GM12878 (cell line): Measurements from ENCODE around the gene CRY1. TPM values are rescaled to one million over a fixed set of nuclear protein-coding genes. Genes with fewer than 3 reads are reported as not detected.

Source experiments
- ATAC-seq: fragments of 200-7000 bp; cut with Tn5 transposase; 3 replicates; pipeline ENCODE4 v1.9.1; 2020; ENCODE audit warnings: mild to moderate bottlenecking, moderate library complexity
- BruUV-seq: library from RNA; stranded (reverse); fragments of 400-500 nt; replicated peaks from 2 replicates; lab custom pipeline; 2021; lab: Mats Ljungman, UMichigan
- CTCF ChIA-PET: fragments of 300-600 bp; sonication (Branson Sonifier 250); formaldehyde crosslinking; extraction: SDS; loops from one replicate; lab custom pipeline; 2021; ENCODE audit warnings: inconsistent platforms; lab: Yijun Ruan, JAX
- POLR2A ChIA-PET: fragments of 350-600 bp; formaldehyde crosslinking; extraction: SDS; loops from one replicate; lab custom pipeline; 2021; ENCODE audit warnings: inconsistent platforms; lab: Charles Lee
- RAD21 ChIA-PET: fragments of 300-600 bp; sonication (Branson Sonifier 250); formaldehyde crosslinking; loops from one replicate; lab custom pipeline; 2023; ENCODE audit warnings: antibody characterized with exemption; ENCODE audit not compliant: unreplicated experiment; lab: Charles Lee
- SMC1A ChIA-PET: fragments of 300-600 bp; sonication (Branson Sonifier 250); formaldehyde crosslinking; loops from one replicate; lab custom pipeline; 2023; ENCODE audit not compliant: unreplicated experiment, uncharacterized antibody; lab: Charles Lee
- DNase-seq: peaks from one replicate; pipeline ENCODE4 v3.0.0-alpha.2; 2011; ENCODE audit warnings: low read depth, low spot score
- FAIRE-seq: peaks from 3 replicates; lab custom pipeline; 2011; peaks lifted over from hg19 to GRCh38; lab: Jason Lieb, UNC
- H2AFZ ChIP-seq: 2 replicates; pipeline ENCODE4 v1.6.0; 2011; ENCODE audit warnings: low read depth, low read length, control low read depth; ENCODE audit not compliant: control insufficient read depth
- H3K27ac ChIP-seq: 2 replicates; pipeline ENCODE4 v1.5.1; 2011; ENCODE audit warnings: control low read depth; ENCODE audit not compliant: control insufficient read depth, insufficient read depth
- H3K27me3 ChIP-seq, 2 experiments: replicated peaks in 1 of 2; 2 replicates each; pipeline versions ENCODE4 v1.6.0 to v1.6.1; 2011; ENCODE audit warnings: low read length in 1 of 2; ENCODE audit not compliant: control insufficient read depth in 2 of 2, insufficient read depth in 2 of 2
- H3K36me3 ChIP-seq, 2 experiments: 2 replicates each; pipeline ENCODE4 v1.5.1; 2011; ENCODE audit warnings: low read length in 1 of 2; ENCODE audit not compliant: control insufficient read depth in 2 of 2, insufficient read depth in 2 of 2
- H3K4me1 ChIP-seq: 2 replicates; pipeline ENCODE4 v1.6.1; 2011; ENCODE audit warnings: mild to moderate bottlenecking, low read length, moderate library complexity, mixed read lengths; ENCODE audit not compliant: control insufficient read depth, insufficient read depth
- H3K4me2 ChIP-seq: 2 replicates; pipeline ENCODE4 v1.6.0; 2011; ENCODE audit warnings: control low read depth; ENCODE audit not compliant: control insufficient read depth, insufficient read depth
- H3K4me3 ChIP-seq: fragments of 200-600 bp; sonication (generic); 2 replicates; pipeline ENCODE4 v1.5.1; 2016
- H3K79me2 ChIP-seq: 2 replicates; pipeline ENCODE4 v1.6.0; 2011; ENCODE audit warnings: low read length; ENCODE audit not compliant: control insufficient read depth, insufficient read depth
- H3K9ac ChIP-seq: 2 replicates; pipeline ENCODE4 v1.8.0; 2011; ENCODE audit warnings: low read length, control low read depth, mixed read lengths; ENCODE audit not compliant: control insufficient read depth, insufficient read depth
- H3K9me3 ChIP-seq: replicated peaks from 3 replicates; pipeline ENCODE4 v1.5.1; 2011; ENCODE audit warnings: mild to moderate bottlenecking, low read length; ENCODE audit not compliant: control insufficient read depth, insufficient read depth
- H4K20me1 ChIP-seq: 2 replicates; pipeline ENCODE4 v1.6.0; 2011; ENCODE audit not compliant: control insufficient read depth, insufficient read depth
- BHLHE40 ChIP-seq, 2 experiments: fragments of 450-650 bp in 1 of 2; IDR thresholded peaks; 2 replicates each; pipeline ENCODE4 v1.6.1; 2011 to 2017; ENCODE audit warnings: low read depth in 2 of 2, borderline replicate concordance in 1 of 2, improper control_type of control experiment in 1 of 2, low read length in 1 of 2, mild to moderate bottlenecking in 1 of 2
- BMI1 ChIP-seq: fragments of 450-650 bp; IDR thresholded peaks from 2 replicates; pipeline ENCODE4 v1.6.1; 2016; ENCODE audit warnings: mild to moderate bottlenecking, moderate library complexity, borderline replicate concordance
- CREM ChIP-seq: IDR thresholded peaks from 2 replicates; pipeline ENCODE4 v1.6.1; 2014; ENCODE audit warnings: antibody characterized with exemption, low read depth
- FOXK2 ChIP-seq: fragments of 450-650 bp; IDR thresholded peaks from 2 replicates; pipeline ENCODE4 v1.6.1; 2017; ENCODE audit warnings: mild to moderate bottlenecking, moderate library complexity
- IKZF2 ChIP-seq, 2 experiments: fragments of 450-650 bp; IDR thresholded peaks; 2 replicates each; pipeline ENCODE4 v1.6.1; 2017; ENCODE audit warnings: mild to moderate bottlenecking in 2 of 2, moderate library complexity in 2 of 2
- IRF4 ChIP-seq: IDR thresholded peaks from 2 replicates; pipeline ENCODE4 v1.6.1; 2011; ENCODE audit warnings: low read depth, low read length
- MEF2B ChIP-seq: fragments of 450-650 bp; IDR thresholded peaks from 2 replicates; pipeline ENCODE4 v1.6.1; 2018; ENCODE audit warnings: mild to moderate bottlenecking, moderate library complexity; ENCODE audit not compliant: partially characterized antibody, poor library complexity, severe bottlenecking
- MYC ChIP-seq: IDR thresholded peaks from 2 replicates; pipeline ENCODE4 v1.6.1; 2011; ENCODE audit warnings: mild to moderate bottlenecking, low read length, moderate library complexity, inconsistent platforms; ENCODE audit not compliant: insufficient read depth, insufficient replicate concordance, insufficient read length, severe bottlenecking
- RB1 ChIP-seq: fragments of 450-650 bp; formaldehyde crosslinking; IDR thresholded peaks from 2 replicates; pipeline ENCODE4 v1.6.1; 2017; ENCODE audit warnings: mild to moderate bottlenecking, borderline replicate concordance
- SP1 ChIP-seq: IDR thresholded peaks from one replicate; pipeline ENCODE4 v1.6.1; 2011; ENCODE audit warnings: low read depth, low read length
- SREBF1 ChIP-seq: IDR thresholded peaks from 2 replicates; pipeline ENCODE4 v1.6.1; 2012; ENCODE audit warnings: mild to moderate bottlenecking, low read length
- TAF1 ChIP-seq: IDR thresholded peaks from 2 replicates; pipeline ENCODE4 v1.6.1; 2011; ENCODE audit warnings: mild to moderate bottlenecking, low read depth, low read length, borderline replicate concordance
- ZNF274 ChIP-seq: IDR thresholded peaks from one replicate; pipeline ENCODE4 v1.8.0; 2011; ENCODE audit not compliant: insufficient read length, insufficient read depth
- ZSCAN29 ChIP-seq: fragments of 450-650 bp; IDR thresholded peaks from 2 replicates; pipeline ENCODE4 v1.6.1; 2017; ENCODE audit warnings: mild to moderate bottlenecking, moderate library complexity
- WGBS: methylation state at CpG from one replicate; pipeline ENCODE4 v1.1.6; 2016; ENCODE audit warnings: low lambda C conversion rate; ENCODE audit not compliant: insufficient replicate concordance, insufficient coverage; ENCODE audit errors: missing lambda C conversion rate; 5-methylcytosine and 5-hydroxymethylcytosine counted together
- in situ Hi-C: fragments of 300-500 bp; cut with MboI; formaldehyde crosslinking; loops from 9 replicates; pipeline ENCODE4 v1.14.3; 2018; ENCODE audit warnings: mixed read lengths
- intact Hi-C: fragments of 100-400 bp; cut with micrococcal nuclease; formaldehyde crosslinking; loops from one replicate; pipeline ENCODE4 v1.14.2; 2022; ENCODE audit not compliant: unreplicated experiment
- polyA plus RNA-seq, 11 experiments: library from polyadenylated mRNA; depleted of rRNA in 4 of 11; unstranded in 6 of 11; stranded (reverse) in 5 of 11; fragments of >200 nt; fragmentation: Nextera tagmentation in 4 of 11; fragmentation: Illumina TruSeq in 1 of 11; extraction: Ambion mirVana in 4 of 11; extraction: Trizol in 1 of 11; gene quantifications; 1 replicate in 1 of 11; 2 replicates in 10 of 11; pipeline versions ENCODE4 v1.2.1 to v1.2.3, GENCODE V29; 2011 to 2016; ENCODE audit warnings: inconsistent platforms in 2 of 11, missing spikeins in 2 of 11, low read depth in 1 of 11
- total RNA-seq, 4 experiments: library from RNA; depleted of rRNA in 3 of 4; stranded (reverse); fragments of >200 nt in 3 of 4; fragmentation: Illumina TruSeq in 1 of 4; extraction: Trizol in 1 of 4; gene quantifications; 2 replicates each; pipeline versions ENCODE4 v1.2.1 to v1.2.3, GENCODE V29; 2013 to 2021
- TF ChIP-seq, protein P1 (sequence below): IDR thresholded peaks from 2 replicates; pipeline ENCODE4 v1.6.1; 2011; ENCODE audit warnings: borderline replicate concordance, low read depth, mild to moderate bottlenecking, moderate library complexity, mixed read lengths, low read length; ENCODE audit not compliant: insufficient read depth; ENCODE audit errors: extremely low read length
- TF ChIP-seq, protein P2 (sequence below): IDR thresholded peaks from 2 replicates; pipeline ENCODE4 v1.6.1; 2011; ENCODE audit warnings: low read depth, low read length, improper control_type of control experiment, borderline replicate concordance

CRY1 gene
- total and polyA plus RNA-seq, 10 of the 15 experiments (the other 5 are each of a cell fraction or from before 2014, with no cell fraction given), result 1.6 to 10.9 (median 5.4) TPM

DNA sequence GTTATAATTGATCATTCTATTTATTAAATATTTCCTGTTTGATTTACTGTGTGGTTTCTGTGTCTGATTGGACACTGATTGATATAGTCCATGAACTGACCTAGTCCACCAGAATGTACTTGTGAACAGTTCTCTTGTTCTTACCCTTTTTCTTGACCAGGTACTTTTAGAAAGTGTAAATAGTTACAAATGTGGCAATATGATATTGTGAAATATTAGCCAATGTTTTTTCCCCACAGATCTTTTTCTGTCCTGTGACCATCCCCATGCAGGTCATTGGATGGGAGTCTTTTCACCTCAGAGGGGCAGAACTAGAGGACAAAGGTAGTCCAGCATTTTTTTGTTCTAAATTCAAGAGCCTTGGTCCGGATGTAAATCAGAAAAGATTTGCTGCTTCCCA is 8.3 kb upstream of the CRY1 start:
- TF ChIP-seq CREM, result no peak
- no peak for TF ChIP-seq MYC
- no peak for TF ChIP-seq ZNF274
- TF ChIP-seq IKZF2 (IDR thresholded peaks at IDR 0.05), result no peak
- no peak for TF ChIP-seq BHLHE40 (IDR thresholded peaks at IDR 0.05; ENCODE audit: borderline replicate concordance in 1 of 2, low read depth in 2 of 2, low read length in 1 of 2)
- no peak for TF ChIP-seq FOXK2
- TF ChIP-seq, protein P1, sequence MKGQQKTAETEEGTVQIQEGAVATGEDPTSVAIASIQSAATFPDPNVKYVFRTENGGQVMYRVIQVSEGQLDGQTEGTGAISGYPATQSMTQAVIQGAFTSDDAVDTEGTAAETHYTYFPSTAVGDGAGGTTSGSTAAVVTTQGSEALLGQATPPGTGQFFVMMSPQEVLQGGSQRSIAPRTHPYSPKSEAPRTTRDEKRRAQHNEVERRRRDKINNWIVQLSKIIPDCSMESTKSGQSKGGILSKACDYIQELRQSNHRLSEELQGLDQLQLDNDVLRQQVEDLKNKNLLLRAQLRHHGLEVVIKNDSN, result no peak
- TF ChIP-seq RB1, result no peak
- no peak for TF ChIP-seq SP1
- TF ChIP-seq, protein P2, sequence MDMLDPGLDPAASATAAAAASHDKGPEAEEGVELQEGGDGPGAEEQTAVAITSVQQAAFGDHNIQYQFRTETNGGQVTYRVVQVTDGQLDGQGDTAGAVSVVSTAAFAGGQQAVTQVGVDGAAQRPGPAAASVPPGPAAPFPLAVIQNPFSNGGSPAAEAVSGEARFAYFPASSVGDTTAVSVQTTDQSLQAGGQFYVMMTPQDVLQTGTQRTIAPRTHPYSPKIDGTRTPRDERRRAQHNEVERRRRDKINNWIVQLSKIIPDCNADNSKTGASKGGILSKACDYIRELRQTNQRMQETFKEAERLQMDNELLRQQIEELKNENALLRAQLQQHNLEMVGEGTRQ, result no peak
- no peak for TF ChIP-seq MEF2B
- no peak for TF ChIP-seq TAF1
- no peak for TF ChIP-seq BMI1
- no peak for TF ChIP-seq SREBF1
- TF ChIP-seq IRF4, result no peak
- TF ChIP-seq ZSCAN29, result no peak
- ChIA-PET POLR2A (no interaction called here), RAD21 (no interaction called here), SMC1A (no interaction called here), CTCF (no interaction called here)
- Histone ChIP-seq H3K27me3 (no peaks in the 10 kb centered on the region; a peak in 1 of 4 replicates), H3K36me3 (no peaks in the 10 kb centered on the region), H3K4me3 (no peak overlapping the region), H2AFZ (no peak overlapping the region), H3K27ac (no peak overlapping the region), H3K79me2 (no peaks in the 10 kb centered on the region), H3K4me2 (no peak overlapping the region), H3K4me1 (no peaks in the 10 kb centered on the region), H4K20me1 (no peaks in the 10 kb centered on the region), H3K9me3 (no peaks in the 10 kb centered on the region; the same call in 2 of the 3 replicates), H3K9ac (no peak overlapping the region)
- intact Hi-C loops, result loop anchor here (5.0 kb wide), 1 partner anchor 714 kb away; no protein-coding TSS in a partner anchor
- no TSS peak for BruUV-seq
- DNase-seq (no peak), ATAC-seq (no peak), FAIRE-seq (no peak)
- WGBS, result 0% methylated on average over 1 of the region's 1 CpG
- in situ Hi-C loops, result loop anchor here (10.0 kb wide), 1 partner anchor 717 kb away; no protein-coding TSS in a partner anchor
